Measurements from ENCODE around the gene PXDN.
"Not testable (repeated sequence)": the region's sequence is repeated elsewhere in the genome, so short reads cannot be mapped to it uniquely, and the experiment has no call there.

The PXDN gene

GRCh38 chr2:1679488-1680039 is 64.8 kb downstream of the PXDN start:
- not testable (repeated sequence) for DNase-seq

GRCh38 chr2:1679065-1679464 is 65.2 kb downstream of the PXDN start:
- DNase-seq: not testable (repeated sequence)

GRCh38 chr2:1678609-1679008 is 65.7 kb downstream of the PXDN start:
- no peak for DNase-seq

GRCh38 chr2:1677821-1678165 is 66.5 kb downstream of the PXDN start:
- no peak for DNase-seq

- no peak for DNase-seq
These were observed 67.1 kb downstream of the PXDN start for GRCh38 chr2:1676913-1677820.

- DNase-seq: no peak
These were observed 68.0 kb downstream of the PXDN start for GRCh38 chr2:1676091-1676912.

- no peak for DNase-seq
These were observed 68.7 kb downstream of the PXDN start for GRCh38 chr2:1675633-1676032.

GRCh38 chr2:1674766-1675397 is 69.4 kb downstream of the PXDN start:
- DNase-seq: no peak

- DNase-seq: no peak
These were observed 70.0 kb downstream of the PXDN start for GRCh38 chr2:1674276-1674675.

GRCh38 chr2:1673160-1673944 is 71.0 kb downstream of the PXDN start:
- no peak for DNase-seq

GRCh38 chr2:1672738-1673137 is 71.6 kb downstream of the PXDN start:
- no peak for DNase-seq

- no peak for DNase-seq
These were observed 72.4 kb downstream of the PXDN start for GRCh38 chr2:1671916-1672315.

- no peak for DNase-seq
These were observed 73.7 kb downstream of the PXDN start for GRCh38 chr2:1670636-1671035.

- no peak for DNase-seq
These were observed 78.4 kb downstream of the PXDN start for GRCh38 chr2:1665761-1666505.

GRCh38 chr2:1664698-1665097 is 79.6 kb downstream of the PXDN start:
- no peak for DNase-seq

GRCh38 chr2:1664076-1664605 is 80.2 kb downstream of the PXDN start:
- DNase-seq: no peak

GRCh38 chr2:1663621-1664020 is 80.7 kb downstream of the PXDN start:
- DNase-seq: no peak

GRCh38 chr2:1662606-1663180 is 81.6 kb downstream of the PXDN start:
- no peak for DNase-seq

GRCh38 chr2:1661891-1662605 is 82.3 kb downstream of the PXDN start:
- no peak for DNase-seq

Data from NCI-H526 treated with DMSO at 0.1 percent for 48 hours (cell line).